ENCODE data around the gene MLIP.

- TF ChIP-seq CTCF (IDR thresholded peaks at IDR 0.05; ENCODE audit: low read length) (no peak), EZH2 (IDR thresholded peaks at IDR 0.05; ENCODE audit: borderline replicate concordance, low read length) (no peak)
Measured at GRCh38 chr6:54301770-54302169, 190.5 kb downstream of the MLIP start.
